Uterus (tissue), 4 donors: ENCODE data around the gene TAF8. TPM values are rescaled to one million over a fixed set of nuclear protein-coding genes. Genes with fewer than 3 reads are reported as not detected.
A peak's percentile ranks its signal among the peaks of the same experiment; 100 is the strongest.

ENCODE experiments used
- DNase-seq, 2 donors: peaks; one replicate each; pipeline ENCODE4 v3.0.0-alpha.2; 2019 to 2020
- H3K27ac ChIP-seq, 2 donors: fragments of 200-600 bp; sonication (generic); 1 replicate in 1 of 2; 2 replicates in 1 of 2; pipeline ENCODE4 v1.5.1; 2016 to 2018
- H3K27me3 ChIP-seq, 2 donors: fragments of 200-600 bp; sonication (generic); one replicate each; pipeline ENCODE4 v1.5.1; 2018 to 2019; ENCODE audit warnings: control low read depth in 1 of 2
- H3K36me3 ChIP-seq, 2 donors: fragments of 200-600 bp; sonication (generic); one replicate each; pipeline ENCODE4 v1.5.1; 2019; ENCODE audit warnings: control low read depth in 1 of 2
- H3K4me1 ChIP-seq, 2 donors: fragments of 200-600 bp; sonication (generic); one replicate each; pipeline ENCODE4 v1.5.1; 2018 to 2019; ENCODE audit warnings: control low read depth in 1 of 2
- H3K4me3 ChIP-seq, 2 donors: fragments of 200-600 bp; sonication (generic); 1 replicate in 1 of 2; 2 replicates in 1 of 2; pipeline ENCODE4 v1.5.1; 2018 to 2019; ENCODE audit warnings: mild to moderate bottlenecking in 1 of 2
- H3K9me3 ChIP-seq, 2 donors: fragments of 200-600 bp; sonication (generic); one replicate each; pipeline ENCODE4 v1.5.1; 2019; ENCODE audit warnings: control low read depth in 1 of 2
- CTCF ChIP-seq, 4 experiments: fragments of 200-600 bp in 2 of 4; fragments of 450-650 bp in 2 of 4; sonication (generic) in 2 of 4; IDR thresholded peaks; one replicate each; pipeline ENCODE4 v1.5.1; 2016 to 2019; ENCODE audit warnings: antibody characterized with exemption in 4 of 4, mild to moderate bottlenecking in 2 of 4, moderate library complexity in 1 of 4
- POLR2A ChIP-seq, 2 donors: fragments of 450-650 bp; IDR thresholded peaks; one replicate each; pipeline ENCODE4 v1.6.1; 2016; ENCODE audit warnings: antibody characterized with exemption in 2 of 2, mild to moderate bottlenecking in 1 of 2, moderate library complexity in 1 of 2
- intact Hi-C: fragments of 100-400 bp; cut with DNase I; formaldehyde crosslinking; loops from one replicate; pipeline ENCODE4 v1.15.1; 2023; ENCODE audit warnings: low total_unique reads
- total RNA-seq, 4 donors: library from RNA; depleted of rRNA in 3 of 4; stranded (reverse); fragments of >200 nt in 3 of 4; gene quantifications; one replicate each; pipeline versions ENCODE4 v1.1.0 to v1.2.4, GENCODE V29; 2014 to 2023
- donor health status: DM: yes; HTN: yes; CAD: no.

The TAF8 gene
- total RNA-seq, 4 donors from 2014 or later = 16.0 to 45.6 (median 37.5) TPM

DNA sequence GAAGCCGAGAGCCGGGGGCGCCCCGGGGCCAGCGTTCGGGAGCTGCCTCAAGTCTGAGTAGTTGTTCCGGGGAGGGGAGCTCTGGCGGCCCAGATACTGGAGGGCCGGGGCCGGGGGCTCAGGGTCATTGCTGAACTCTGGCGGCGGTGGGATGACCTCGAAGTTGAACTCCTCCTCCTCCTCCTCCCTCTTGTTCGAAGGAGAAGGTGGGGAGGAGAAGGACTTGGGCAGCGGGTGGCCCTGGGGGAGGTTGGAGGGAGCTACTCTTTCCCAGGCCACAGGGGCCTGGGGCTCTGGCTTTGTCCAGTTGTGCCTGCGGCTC, 54.4 kb downstream of the TAF8 start:
- H3K4me1 ChIP-seq = no peaks in the 10 kb centered on the region
- TF ChIP-seq CTCF (IDR thresholded peaks at IDR 0.05) (no peak), POLR2A (IDR thresholded peaks at IDR 0.05) (no peak)
- H3K36me3 ChIP-seq = no peaks in the 10 kb centered on the region
- peak overlapping the region; percentile 18 to 28 for H3K4me3 ChIP-seq
- intact Hi-C loops = no loop called here
- no peaks in the 10 kb centered on the region for H3K9me3 ChIP-seq
- no peak for DNase-seq
- no peak overlapping the region for H3K27ac ChIP-seq
- H3K27me3 ChIP-seq = no peaks in the 10 kb centered on the region

- Histone ChIP-seq H3K27me3 (no peaks in the 10 kb centered on the region), H3K9me3 (no peaks in the 10 kb centered on the region), H3K27ac (no peak overlapping the region), H3K36me3 (no peaks in the 10 kb centered on the region), H3K4me1 (no peaks in the 10 kb centered on the region), H3K4me3 (no peak overlapping the region)
- DNase-seq = no peak
- intact Hi-C loops = no loop called here
- TF ChIP-seq POLR2A (IDR thresholded peaks at IDR 0.05) = no peak
- no peak for TF ChIP-seq CTCF (IDR thresholded peaks at IDR 0.05)
Measured at GRCh38 chr6:42105156-42105648, 54.9 kb downstream of the TAF8 start.

DNA sequence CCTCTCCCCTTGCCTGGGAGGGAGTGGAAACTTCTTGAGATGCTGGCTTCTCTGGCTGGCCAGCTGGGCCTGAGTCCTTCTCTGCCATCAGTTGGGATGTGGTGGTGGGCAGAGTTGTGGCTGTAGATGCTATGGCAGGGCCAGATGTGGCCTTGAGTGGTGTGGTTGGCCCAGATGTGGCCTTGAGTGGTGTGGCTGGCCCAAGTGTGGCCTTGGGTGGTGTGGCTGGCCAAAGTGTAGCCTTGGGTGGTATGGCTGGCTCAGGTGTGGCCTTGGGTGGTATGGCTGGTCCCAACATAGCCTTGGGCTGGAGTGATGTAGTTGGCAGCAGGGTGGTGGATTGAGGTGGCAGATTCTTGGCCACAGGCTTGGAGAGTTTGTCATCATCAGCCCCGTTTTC, 55.4 kb downstream of the TAF8 start:
- intact Hi-C loops = no loop called here

DNA sequence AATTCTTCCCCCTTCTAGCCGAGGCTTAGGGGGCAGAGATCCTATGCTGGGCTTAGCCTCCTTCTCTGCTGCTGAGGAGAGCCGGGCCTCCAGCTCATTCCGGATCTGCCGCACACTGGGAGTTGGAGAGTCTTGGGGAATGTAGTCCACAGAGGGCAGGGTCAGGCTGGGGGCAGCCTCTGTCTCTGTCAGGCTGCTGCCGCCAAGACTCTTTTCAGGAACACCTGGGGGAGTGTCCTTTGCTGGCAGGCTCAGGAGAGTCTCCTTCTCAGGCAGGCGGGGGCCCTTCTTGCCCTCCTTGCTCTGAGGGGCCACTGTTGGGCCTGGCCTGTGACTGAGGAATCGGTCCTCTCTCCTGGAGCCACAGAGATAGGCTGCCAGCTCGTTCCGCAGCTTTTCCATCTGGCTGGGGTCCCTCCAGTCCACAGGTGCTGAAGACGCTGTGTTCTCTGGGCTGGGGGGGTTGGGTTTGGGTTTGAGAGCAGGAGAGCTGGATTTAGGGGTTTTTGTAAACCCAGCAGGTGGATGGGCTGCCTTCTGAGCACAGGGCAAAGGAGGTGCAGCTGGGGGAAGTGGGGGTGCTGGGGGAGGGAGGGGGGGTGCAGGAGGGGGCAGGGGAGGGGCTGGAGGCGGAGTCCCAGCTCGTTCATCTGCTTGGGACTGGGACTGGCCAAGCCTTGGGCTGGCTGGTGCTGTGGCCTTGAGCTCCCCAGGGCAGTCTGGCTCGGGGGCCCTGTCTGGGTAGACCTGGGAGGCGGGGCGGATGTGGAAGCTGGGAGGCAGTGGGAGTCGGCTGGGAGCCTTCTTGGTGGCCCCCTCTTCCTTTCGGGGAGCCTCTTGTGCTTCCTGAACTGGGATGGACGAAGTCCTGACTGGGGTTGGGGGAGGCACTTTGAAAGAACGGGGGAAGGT, 56.0 kb downstream of the TAF8 start:
- TF ChIP-seq CTCF (IDR thresholded peaks at IDR 0.05) (no peak), POLR2A (IDR thresholded peaks at IDR 0.05) (no peak)
- intact Hi-C loops = no loop called here
- Histone ChIP-seq H3K27me3 (no peaks in the 10 kb centered on the region), H3K4me1 (no peaks in the 10 kb centered on the region), H3K9me3 (no peaks in the 10 kb centered on the region), H3K27ac (no peak overlapping the region), H3K4me3 (no peak overlapping the region), H3K36me3 (no peaks in the 10 kb centered on the region)
- no peak for DNase-seq

More for the DNA sequence above, 55.4 kb downstream of the TAF8 start:
- Histone ChIP-seq H3K27me3 (no peaks in the 10 kb centered on the region), H3K9me3 (no peaks in the 10 kb centered on the region), H3K4me3 (no peak overlapping the region), H3K4me1 (no peaks in the 10 kb centered on the region), H3K27ac (no peak overlapping the region), H3K36me3 (no peaks in the 10 kb centered on the region)
- DNase-seq = no peak
- TF ChIP-seq CTCF (IDR thresholded peaks at IDR 0.05) (no peak), POLR2A (IDR thresholded peaks at IDR 0.05) (no peak)

DNA sequence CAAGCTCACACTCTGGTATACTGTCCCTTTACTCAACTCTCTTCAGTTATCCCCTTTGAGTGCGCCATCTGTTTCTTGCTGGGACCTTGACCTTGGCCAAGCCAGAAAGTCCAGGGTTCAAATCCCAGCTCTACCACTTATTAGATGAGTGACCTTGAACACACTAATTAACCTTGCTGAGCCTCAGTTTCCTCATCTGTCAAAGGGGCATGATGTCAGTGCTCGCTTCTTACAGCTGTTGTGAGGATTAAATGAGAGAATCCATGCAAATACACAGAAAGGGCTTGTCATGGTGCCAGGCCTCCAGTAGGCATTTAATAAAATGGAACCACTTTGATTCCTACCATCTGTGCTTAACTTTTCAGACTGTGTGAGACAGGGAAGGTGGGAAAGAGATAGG, 57.7 kb downstream of the TAF8 start:
- Histone ChIP-seq H3K27ac (no peak overlapping the region), H3K9me3 (no peaks in the 10 kb centered on the region), H3K27me3 (no peaks in the 10 kb centered on the region), H3K4me3 (no peak overlapping the region), H3K4me1 (no peaks in the 10 kb centered on the region), H3K36me3 (no peaks in the 10 kb centered on the region)
- intact Hi-C loops = no loop called here
- no peak for TF ChIP-seq CTCF (IDR thresholded peaks at IDR 0.05)
- no peak for DNase-seq
